Hindlimb muscle (tissue), 1 donor: ENCODE measurements around the gene GNB1L. TPM values are rescaled to one million over a fixed set of nuclear protein-coding genes. Genes with fewer than 3 reads are reported as not detected.
A peak's percentile ranks its signal among the peaks of the same experiment; 100 is the strongest.

Source experiments
- DNase-seq: peaks from one replicate; pipeline ENCODE4 v3.0.0-alpha.2; 2013
- polyA plus RNA-seq: library from polyadenylated mRNA; unstranded; fragments of 120-200 nt; gene quantifications from one replicate; pipeline ENCODE4 v1.2.1, GENCODE V29; 2013; ENCODE audit not compliant: insufficient read length

GNB1L gene
- polyA plus RNA-seq, 1 donor: 4.3 TPM

DNA sequence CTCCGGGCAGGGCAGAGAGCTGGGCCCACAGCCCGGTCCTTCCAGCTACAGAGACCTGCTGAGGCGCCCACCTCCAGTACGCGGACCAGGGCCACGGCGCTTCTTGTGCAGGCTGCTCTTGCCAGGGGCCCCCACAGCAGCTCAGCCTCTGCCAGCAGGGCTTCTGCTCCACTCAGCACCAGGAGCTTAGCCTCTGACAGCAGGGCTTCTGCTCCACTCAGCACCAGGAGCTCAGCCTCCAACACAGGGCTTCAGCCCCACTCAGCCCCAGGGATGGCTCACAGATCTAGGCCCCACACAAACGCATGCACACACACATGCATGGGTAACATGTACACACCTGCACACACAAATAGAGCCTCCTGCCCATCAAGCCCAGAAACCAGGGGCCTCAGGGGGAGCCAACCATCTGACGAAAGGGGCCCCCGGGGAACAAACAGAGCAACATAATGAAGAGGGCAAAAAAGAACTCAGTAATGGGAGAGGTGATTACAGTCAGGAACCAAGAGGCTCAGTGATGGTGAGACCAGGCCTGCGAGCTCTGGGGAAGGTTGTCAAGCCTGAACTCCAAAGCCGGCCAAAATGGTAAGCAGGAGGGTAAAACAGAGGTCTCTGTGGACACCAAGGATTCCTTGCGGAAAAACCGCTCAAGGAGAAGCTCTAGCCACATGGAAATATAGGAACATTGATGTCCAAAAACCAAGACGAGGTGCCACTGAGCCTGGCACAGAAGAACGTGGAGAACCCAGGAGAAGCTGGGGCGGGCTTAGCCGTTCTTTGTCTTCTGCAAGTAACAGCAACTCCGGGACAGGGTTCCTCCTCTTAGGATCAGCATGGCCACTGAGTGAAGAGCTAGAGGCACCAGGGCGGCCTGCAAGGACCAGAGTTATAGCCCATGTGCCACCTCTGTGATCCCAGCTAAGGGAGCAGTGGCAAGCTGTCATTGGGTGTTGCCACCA, 46.5 kb downstream of the GNB1L start:
- DNase-seq: no peak

DNA sequence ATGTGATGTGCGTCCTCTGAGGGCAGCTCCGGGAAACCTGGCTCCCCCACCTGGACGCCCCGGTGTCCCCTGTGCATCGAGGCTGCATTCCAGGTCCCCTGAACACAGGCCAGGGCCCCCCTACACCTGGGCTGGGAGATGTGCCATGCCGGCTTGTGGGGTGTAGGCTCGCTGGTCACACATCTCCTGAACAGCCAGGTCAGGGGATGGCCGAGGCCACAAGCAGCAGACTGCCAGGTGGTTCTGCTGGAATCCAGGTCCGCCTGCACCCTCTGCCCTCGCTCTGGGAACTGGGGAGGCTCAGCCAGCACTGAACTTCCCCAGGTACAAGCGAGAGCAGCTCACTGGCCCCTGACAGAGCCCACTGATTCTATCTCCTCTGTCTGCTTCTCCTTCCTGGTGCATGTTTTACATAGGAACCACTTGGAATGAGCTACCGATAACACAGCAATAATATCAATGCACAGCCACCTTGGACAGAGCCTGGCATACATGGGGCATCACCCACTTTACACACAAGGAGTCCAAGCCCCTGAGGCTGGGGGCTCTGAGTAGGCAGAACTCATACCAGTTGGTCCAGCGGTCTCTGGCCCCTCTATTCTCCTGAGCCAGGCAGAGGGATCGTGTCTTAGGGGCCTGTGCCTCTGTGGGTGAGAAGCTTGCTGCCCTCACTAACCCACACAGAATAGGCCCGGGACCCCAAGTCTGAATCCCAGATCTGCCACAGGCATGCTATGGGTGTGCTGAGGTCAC, 47.3 kb downstream of the GNB1L start:
- DNase-seq: no peak

DNA sequence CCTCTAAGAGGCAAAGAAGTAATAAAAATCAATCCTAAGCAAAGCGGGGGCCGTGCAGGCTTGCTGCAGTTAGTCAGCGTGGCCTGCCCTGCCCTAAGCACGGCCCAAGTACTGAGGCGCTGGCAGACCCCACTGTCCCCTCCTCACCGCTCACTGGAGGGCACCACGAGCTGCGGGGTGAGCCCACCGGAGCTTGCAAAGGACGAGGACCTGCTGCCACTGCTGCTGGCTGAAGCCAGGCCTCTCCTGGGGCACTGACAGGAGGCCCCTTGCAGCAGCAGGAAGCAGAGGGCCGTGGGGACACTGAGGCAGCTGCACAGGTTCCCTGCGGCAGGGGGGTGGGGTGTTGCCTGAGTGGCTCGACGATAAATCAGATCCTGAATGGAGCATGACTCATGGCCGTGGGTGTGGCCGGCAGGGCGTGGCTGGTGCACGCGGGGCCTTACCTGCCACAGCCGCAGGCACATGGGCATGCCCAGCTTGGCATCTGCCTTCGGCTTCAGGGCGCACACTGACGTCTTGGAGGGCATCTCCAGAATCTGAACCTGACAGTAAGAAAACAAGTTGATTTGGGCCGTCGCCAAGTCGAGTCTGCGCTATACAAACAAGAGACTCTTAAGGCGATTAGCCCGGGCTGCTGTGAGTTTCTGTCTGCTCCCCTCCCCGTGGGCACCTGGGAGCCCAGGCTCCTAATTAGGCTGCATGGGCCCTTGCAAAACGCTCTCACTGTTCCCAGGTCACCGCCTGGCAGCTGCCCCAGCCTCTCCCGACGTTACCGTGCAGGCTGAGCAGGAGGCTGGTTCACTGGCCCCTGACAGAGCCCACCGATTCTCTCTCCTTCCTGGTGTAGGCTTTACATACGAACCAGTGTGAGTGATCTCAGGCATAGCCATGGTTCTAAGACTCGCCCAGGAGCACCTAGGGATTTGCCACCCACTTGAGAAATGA, 48.2 kb downstream of the GNB1L start:
- no peak for DNase-seq

DNA sequence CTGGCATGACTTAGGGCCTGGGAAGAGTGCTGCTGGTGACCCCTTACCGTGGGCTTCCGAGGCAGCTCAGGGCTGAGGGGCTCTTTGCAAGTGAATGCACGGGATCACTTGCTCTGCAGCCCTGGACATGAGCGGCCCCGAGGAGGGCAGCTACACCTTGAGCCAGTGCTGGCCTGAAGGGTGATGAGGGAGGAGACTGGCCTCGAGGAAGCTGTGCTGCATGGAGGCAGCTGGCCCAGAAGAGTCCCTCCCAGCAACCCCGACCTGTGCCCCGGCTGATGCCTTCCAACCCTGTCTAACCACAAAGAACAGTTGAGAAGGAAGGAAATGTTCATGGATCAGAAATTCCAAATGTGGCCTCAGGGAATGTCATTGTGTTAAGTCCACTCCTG, 48.9 kb downstream of the GNB1L start:
- DNase-seq: no peak

DNA sequence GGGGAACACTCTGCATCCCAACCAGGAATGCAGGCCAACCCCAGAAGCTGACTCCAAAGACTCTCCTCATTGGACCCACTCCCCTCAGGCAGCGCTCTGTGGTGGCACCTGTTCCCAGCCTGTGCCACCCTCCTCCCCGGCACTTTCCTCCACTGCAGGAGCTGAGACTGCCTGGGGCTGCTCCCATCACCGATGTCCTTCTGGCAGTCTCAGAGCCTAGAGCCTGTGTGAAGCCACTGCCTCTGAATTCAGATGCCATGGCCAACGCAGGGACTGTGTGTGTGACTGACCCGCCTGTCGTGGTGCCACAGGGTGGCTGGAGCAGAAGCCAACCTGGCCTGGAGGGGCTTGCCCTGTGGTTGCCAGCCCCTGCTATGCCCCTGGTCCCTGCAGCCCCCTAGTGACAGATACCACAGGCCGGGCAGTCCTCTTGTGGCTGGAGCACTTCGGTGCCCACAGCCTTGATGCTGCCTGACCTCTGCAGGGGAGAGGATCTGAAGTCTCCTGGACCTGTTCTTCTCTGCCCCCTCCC, 50.9 kb downstream of the GNB1L start:
- DNase-seq: no peak

DNA sequence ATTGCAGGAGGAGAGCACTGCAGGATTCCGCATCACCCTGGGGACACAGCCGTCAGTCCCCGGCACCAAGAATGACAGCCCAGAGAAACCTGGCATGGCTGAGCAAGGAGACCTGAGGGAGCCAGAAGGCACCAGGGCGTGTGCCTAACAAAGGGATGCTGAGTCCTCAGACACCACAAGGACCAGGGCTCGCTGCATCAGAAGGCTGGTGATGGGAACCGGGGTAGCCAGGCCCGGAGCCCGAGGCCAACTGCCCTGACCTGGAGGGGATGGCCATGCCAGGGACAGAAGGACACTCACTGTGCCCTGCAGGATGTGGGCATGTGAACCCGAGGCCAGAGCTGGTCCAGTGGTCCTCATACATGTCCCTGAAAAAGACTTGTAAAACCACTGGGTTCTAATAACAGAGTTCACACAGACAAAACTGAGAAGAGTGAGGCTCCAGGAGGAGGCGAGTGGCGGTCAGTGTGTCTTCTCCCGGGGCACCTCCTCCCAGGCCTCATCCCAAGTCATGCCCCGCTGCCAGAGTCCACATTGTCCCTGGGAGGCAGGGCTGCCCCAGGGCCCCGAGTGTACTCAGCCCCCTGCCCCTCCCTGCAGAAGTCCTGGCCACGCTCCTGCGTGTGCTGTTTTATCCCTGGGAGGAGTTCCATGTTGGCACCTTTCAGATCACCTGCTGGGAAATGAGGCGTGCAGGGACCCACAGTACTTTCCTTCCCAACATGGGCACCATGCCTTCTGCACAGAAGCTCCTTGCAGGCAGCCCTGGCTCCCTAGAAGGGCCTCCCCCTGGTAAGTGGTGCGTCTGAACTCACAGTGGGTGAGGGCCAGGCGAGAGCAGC, 51.6 kb downstream of the GNB1L start:
- no peak for DNase-seq

DNA sequence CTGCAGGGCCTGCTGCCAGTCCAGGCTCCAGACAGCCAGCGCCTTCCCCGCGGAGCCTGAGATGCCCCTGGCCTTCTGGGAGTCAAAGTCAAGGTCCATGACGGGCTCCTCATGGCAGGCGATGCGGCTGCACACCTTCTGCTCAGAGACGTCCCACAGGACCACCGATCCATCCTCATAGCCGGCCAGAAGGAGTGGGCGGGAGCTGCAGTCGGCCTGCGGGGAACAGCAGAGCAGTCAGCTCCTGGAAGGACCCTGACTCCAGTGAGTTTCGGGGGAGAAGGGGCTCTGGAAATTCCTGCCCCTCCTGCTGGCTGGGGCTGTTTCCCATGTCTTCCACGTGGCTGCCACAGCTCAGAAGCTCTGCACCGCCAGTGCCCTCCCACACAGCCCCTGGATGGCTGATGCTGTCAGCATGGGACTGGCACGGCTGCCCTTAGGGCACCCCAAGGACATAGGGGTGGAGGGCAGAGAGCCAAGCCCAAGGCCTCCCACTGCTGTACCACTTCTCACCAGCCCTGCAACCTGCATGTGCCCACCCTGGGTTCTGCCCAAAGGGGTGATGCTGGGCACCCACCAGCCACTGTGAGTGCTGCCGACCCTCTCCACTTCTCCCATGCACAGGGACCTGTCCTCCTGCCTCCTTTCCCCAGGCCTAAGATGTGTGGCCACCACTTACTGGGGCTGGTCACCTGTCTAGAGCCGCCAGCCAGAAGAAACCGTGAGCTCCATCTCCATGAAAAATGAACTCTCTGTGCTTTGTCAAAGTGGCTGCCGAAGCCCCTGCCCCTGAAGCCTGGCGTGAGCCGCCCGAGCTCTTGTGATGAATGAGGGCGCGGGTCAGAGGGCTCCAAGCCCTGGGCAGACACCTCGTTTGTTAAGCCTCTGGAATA, 52.4 kb downstream of the GNB1L start:
- DNase-seq: no peak

DNA sequence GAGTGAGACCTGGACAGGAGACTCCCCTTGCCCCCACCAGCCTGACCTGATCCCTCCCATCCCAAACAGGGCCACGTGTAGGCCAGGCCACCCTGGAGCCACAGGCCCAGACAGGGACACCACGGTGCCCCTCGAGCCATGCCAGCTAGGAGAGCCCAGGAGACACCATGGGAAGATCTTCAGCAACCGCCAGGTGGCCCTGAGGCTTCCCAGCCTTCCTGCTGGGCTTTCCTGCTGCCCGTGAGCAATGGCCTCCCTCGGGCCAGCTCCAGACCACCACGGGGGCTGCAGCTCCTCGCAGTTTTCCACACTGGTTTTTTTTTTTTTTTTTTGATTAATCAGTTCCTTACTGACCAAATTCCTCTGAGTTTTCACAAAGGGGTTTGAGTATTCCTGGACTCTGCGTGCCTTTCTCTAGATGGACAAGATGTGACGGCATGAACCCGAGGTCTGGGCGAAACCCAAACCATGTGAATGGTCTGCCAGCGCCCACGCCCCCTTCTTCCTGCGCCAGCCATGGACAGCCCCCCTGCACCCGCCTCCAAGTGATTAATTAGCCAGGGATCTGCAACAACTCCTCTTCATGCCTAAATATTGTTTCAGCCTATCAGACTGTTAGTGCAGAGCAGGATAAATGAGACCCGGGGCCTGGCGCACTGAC, 53.2 kb downstream of the GNB1L start:
- no peak for DNase-seq

DNA sequence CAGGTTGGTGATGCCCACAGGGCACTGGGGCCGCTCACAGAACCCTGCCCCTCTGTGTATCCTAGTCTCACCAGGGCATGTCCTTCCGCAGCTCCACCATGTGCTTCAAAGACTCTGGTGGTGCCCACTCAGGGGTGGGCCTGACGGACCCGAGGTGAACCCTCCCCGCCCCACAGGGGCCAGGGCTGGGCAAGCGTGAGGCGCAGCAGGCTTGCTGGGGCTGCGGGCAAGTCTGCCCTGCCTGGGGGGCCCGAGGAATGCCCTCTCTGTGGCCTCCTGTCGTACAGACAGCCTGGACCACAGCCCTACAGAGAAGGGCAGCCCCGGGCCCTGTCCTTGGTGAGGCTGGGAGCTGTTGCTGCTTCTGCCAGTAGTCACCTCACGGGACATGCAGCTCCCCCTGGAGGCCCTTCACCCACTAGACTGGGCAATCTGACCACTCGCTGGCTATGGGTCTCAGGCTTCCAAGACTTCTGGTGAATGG, 53.9 kb downstream of the GNB1L start:
- DNase-seq: no peak

DNA sequence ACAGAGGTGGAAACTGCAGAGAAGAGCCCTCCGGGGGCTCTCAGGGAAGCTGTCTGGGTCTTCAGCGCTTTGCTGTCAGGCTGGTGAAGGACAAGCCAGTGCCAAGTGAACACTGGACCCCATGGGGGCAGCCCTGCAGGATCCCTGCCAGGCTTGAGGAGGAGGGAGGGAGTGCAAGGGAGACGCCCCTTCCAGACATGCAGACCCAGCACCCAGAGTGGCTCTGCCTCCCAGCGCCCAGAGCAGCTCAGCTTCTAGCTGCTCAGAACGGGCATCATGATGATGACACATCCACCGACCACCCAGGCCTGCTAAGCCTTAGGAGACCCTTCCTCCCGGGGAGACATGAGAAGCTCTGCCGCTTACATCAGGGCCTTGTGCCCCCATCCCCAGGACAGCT, 54.4 kb downstream of the GNB1L start:
- no peak for DNase-seq

DNA sequence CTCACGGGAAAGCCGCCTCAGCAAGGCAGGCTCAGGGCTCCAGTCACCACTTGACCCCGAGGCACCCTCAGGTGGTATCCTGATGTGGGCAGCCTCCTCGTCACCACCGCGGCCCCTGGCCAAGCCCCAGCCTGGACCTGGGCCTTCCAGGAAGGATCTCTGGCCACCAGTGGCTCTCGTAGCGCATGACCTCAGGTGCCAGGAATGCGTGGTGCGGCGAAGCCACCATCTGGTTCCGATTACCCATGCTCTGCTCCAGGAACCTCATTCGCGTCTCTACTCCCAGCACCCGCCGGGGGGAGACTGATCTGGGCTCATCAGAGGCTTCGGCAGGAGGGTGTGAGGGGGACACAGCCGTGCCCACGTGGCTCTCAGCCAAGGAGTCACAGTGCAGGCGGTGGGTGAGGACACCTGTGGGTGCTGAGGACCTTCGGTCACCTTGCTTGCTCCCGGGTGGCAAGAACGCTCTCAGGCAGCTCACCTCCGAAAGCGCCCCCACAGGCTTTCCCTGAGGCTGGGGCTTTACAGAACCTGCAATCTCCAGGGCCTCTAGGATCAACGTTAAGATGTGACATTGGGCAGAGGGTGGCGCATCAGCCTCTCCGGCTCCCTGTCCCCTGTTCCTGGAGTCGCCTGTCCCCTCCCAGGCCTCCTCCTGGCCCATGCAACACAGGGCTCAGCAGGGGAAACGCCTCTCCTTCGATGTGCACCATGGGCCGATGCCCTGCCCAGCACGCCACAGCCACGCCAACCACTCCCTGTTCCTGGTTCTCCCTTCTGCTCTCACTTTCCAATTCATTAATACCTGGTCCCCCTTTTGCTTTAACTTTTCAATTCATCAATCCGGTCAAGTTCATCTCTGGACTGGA, 55.1 kb downstream of the GNB1L start:
- DNase-seq: peak; percentile 90

DNA sequence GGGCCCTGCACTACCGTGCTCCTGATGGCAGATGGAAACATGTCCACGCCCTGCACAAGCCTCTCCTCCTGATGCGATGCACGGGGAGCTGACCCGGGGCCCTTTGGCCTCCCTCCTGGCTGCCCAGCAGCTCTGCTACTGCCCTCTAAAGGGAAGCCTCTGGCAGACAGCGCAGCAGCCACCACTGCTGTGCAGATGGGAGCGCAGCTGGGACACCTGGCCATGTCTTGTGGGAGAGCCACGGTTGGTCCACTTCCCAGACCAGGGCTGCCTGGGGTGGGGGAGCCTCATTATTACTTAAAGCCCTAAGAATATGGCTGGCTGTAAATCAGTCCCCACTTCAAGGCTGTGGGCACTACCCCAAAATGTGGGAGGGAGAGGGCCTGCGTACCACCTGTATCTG, 55.8 kb downstream of the GNB1L start:
- peak; percentile 56 for DNase-seq

DNA sequence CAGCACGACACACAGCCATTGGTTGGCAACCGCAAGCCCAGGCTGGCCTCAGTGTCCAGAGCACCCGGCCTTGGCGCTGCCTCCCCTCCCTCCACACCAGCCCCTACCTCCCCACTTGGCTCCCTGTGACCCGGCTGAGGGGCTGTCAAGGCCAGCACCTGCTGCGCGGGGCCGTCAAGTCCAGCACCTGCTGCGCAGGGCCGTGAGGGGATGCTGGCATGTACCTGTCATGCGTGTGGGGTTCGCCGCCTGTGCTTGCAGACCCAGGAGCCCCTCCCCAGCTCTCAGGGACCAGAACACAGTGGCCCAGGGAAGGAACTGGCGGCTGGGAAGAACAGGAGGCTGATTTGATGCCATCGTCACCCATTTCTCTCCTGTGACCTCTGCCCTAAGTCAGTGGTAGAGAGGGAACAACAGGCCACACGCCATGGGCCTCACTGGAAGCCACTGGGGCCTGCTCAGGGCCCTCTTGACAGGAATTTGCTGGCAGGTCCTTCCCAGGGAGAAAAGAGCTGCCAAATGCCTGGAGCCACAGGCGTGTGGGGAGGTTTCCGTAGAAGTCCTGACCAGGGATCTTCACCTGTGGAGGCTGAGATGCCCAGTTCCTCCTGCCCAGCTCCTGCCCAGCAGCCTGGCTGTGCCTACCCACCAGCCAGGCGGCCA, 56.5 kb downstream of the GNB1L start:
- no peak for DNase-seq

DNA sequence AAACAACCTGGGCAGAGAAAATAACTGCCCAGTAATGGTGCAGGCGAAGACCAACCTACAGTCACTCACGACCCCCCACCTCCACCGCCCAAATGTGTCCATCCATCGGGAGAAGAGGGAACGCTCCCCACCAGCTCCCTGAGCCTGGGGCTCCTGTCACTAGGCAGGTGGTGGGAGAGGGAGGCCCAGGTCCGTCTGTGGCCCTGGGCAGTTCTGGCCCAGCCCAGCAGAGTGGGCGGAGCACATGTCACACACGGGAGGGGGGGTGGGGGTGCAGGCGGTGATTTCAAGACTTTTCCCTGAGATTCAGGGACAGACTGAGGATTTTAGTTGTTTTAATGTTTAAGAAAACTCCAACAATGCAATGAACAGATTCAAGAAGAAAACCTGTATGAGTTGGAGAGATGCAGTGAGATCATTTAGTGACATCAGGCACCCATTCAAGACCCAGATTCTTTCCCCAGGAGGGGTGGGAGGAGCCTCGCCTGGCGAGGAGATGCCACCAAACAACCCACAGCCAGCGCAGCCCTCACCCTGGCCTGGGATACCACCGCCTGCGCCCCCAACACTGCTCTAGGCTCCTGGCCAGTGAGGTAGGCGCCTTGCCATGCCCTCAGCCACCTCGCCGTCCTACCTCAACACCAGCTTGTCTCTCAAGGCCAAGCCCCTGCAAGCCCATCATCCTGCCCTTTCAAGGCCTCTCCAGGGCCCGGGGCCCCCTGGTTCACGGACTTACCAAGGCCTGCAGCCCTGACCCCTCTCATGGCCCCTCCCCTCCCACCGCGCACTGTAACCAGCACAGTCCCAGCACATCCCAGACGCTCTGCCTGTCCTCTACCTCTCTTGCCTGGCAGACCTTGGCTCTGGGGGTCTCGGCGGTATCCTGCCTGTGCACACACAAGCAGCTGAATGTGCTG, 57.3 kb downstream of the GNB1L start:
- no peak for DNase-seq

DNA sequence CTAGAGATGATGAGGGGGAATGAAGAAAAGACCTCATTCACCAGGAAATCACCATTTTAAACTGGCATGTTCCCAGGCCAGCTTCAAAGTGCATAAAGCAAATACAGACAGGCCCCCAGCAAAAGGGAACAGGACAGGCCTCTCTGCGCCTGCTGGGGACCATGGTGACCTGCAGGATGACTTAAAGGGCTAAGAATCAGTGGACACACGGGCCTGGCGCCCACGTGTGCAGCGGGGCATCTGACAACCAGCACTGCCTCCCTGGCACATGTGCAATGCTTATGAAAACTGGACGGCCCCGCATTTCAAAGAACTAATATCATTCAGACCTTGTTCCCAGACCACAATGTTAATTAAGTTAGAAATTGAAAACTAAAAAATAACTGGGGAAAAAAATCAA, 58.5 kb downstream of the GNB1L start:
- no peak for DNase-seq

DNA sequence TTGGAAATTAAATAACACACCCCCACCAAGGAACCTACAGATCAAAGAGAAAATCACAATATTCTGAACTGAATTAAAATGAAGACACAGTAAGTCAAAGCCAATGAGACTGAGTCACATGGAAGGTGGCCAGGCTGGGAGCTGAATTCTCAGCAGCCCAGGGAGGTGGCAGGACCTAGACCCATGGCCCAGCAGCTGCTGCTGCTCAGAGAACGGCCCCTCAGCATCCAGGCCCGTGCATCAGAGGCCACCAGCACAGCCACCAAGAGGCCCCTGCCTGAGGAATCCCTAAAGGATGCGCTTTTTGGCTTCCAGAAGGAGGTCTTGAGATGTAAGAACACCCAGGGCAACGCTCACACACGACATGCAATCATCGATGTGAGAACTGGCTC, 59.1 kb downstream of the GNB1L start:
- DNase-seq: no peak
